WTC11 (cell line): ENCODE data around the gene APMAP. TPM values are rescaled to one million over a fixed set of nuclear protein-coding genes. Genes with fewer than 3 reads are reported as not detected.

Experiments
- ATAC-seq: fragments of 200-7000 bp; cut with Tn5 transposase; 2 replicates; pipeline ENCODE4 v1.10.0; 2021; ENCODE audit warnings: mild to moderate bottlenecking, moderate library complexity
- CTCF ChIA-PET: fragments of 300-600 bp; sonication (Branson Sonifier 250); formaldehyde crosslinking; loops from one replicate; lab custom pipeline; 2021; ENCODE audit warnings: antibody characterized with exemption; lab: Charles Lee
- POLR2A ChIA-PET: fragments of 350-600 bp; sonication (Branson Sonifier 250); formaldehyde crosslinking; loops from one replicate; lab custom pipeline; 2021; ENCODE audit warnings: antibody characterized with exemption; lab: Charles Lee
- DNase-seq: peaks from one replicate; pipeline ENCODE4 v3.0.0; 2021; ENCODE audit warnings: low spot score
- H3K27ac Mint-ChIP-seq: 2 replicates; pipeline ENCODE4 v1.8.0; 2021; ENCODE audit warnings: mixed read lengths
- H3K27me3 Mint-ChIP-seq: 2 replicates; pipeline ENCODE4 v1.8.0; 2021; ENCODE audit warnings: low read depth, mild to moderate bottlenecking, moderate library complexity, mixed read lengths
- H3K36me3 Mint-ChIP-seq: 2 replicates; pipeline ENCODE4 v1.8.0; 2021; ENCODE audit warnings: mixed read lengths
- H3K4me1 Mint-ChIP-seq: 2 replicates; pipeline ENCODE4 v1.8.0; 2022; ENCODE audit warnings: mixed read lengths
- H3K4me3 Mint-ChIP-seq: 2 replicates; pipeline ENCODE4 v1.8.0; 2021; ENCODE audit warnings: mild to moderate bottlenecking, moderate library complexity, mixed read lengths
- H3K9me3 Mint-ChIP-seq: 2 replicates; pipeline ENCODE4 v1.8.0; 2021; ENCODE audit warnings: mixed read lengths
- EMX1 ChIP-seq: fragments of 250-450 bp; sonication (Bioruptor Pico); IDR thresholded peaks from 2 replicates; pipeline ENCODE4 v1.8.0; 2021; ENCODE audit warnings: mild to moderate bottlenecking
- JUN ChIP-seq: sonication (generic); formaldehyde crosslinking; IDR thresholded peaks from 2 replicates; pipeline ENCODE4 v1.8.0; 2023; ENCODE audit warnings: mild to moderate bottlenecking, missing genetic modification reagents
- NFE2L1 ChIP-seq: sonication (generic); formaldehyde crosslinking; IDR thresholded peaks from 2 replicates; pipeline ENCODE4 v1.8.1; 2023; ENCODE audit warnings: missing genetic modification reagents
- PRRX2 ChIP-seq: fragments of 250-450 bp; sonication (Bioruptor Pico); IDR thresholded peaks from 2 replicates; pipeline ENCODE4 v1.8.0; 2021; ENCODE audit warnings: mild to moderate bottlenecking
- RELA ChIP-seq: sonication (generic); formaldehyde crosslinking; IDR thresholded peaks from 2 replicates; pipeline ENCODE4 v1.8.1; 2022; ENCODE audit warnings: missing genetic modification reagents, mild to moderate bottlenecking, borderline replicate concordance
- ZNF416 ChIP-seq: fragments of 250-450 bp; sonication (Bioruptor Pico); IDR thresholded peaks from 2 replicates; pipeline ENCODE4 v1.9.0; 2021; ENCODE audit warnings: mild to moderate bottlenecking, inconsistent platforms
- ZNF423 ChIP-seq: fragments of 250-450 bp; sonication (Bioruptor Pico); IDR thresholded peaks from 2 replicates; pipeline ENCODE4 v2.1.2; 2022; ENCODE audit warnings: mild to moderate bottlenecking, moderate library complexity
- ZNF671 ChIP-seq: fragments of 250-450 bp; sonication (Bioruptor Pico); IDR thresholded peaks from 2 replicates; pipeline ENCODE4 v1.8.0; 2021; ENCODE audit warnings: mild to moderate bottlenecking
- total RNA-seq: library from RNA; stranded (reverse); gene quantifications from 3 replicates; pipeline ENCODE4 v1.2.3, GENCODE V29; 2021
- TF ChIP-seq, protein P1 (sequence below): sonication (generic); formaldehyde crosslinking; IDR thresholded peaks from 2 replicates; pipeline ENCODE4 v1.8.1; 2023; ENCODE audit warnings: mild to moderate bottlenecking, moderate library complexity, missing genetic modification reagents
- TF ChIP-seq, protein P2 (sequence below): sonication (generic); formaldehyde crosslinking; IDR thresholded peaks from 2 replicates; pipeline ENCODE4 v1.8.1; 2022; ENCODE audit warnings: mild to moderate bottlenecking, moderate library complexity, missing genetic modification reagents
- TF ChIP-seq, protein P3 (sequence below): sonication (generic); formaldehyde crosslinking; IDR thresholded peaks from 2 replicates; pipeline ENCODE4 v1.8.0; 2023; ENCODE audit warnings: missing genetic modification reagents, mild to moderate bottlenecking, borderline replicate concordance
- TF ChIP-seq, protein P4 (sequence below): sonication (generic); formaldehyde crosslinking; IDR thresholded peaks from 2 replicates; pipeline ENCODE4 v1.8.1; 2023; ENCODE audit warnings: mild to moderate bottlenecking, missing genetic modification reagents, moderate library complexity
- TF ChIP-seq, protein P5 (sequence below): fragments of 250-450 bp; sonication (Bioruptor Pico); IDR thresholded peaks from 2 replicates; pipeline ENCODE4 v1.9.0; 2021; ENCODE audit warnings: mild to moderate bottlenecking
- TF ChIP-seq, protein P6 (sequence below): sonication (generic); formaldehyde crosslinking; IDR thresholded peaks from 2 replicates; pipeline ENCODE4 v1.8.0; 2022; ENCODE audit warnings: mild to moderate bottlenecking, missing genetic modification reagents
- TF ChIP-seq, protein P7 (sequence below): sonication (generic); formaldehyde crosslinking; IDR thresholded peaks from 2 replicates; pipeline ENCODE4 v1.8.1; 2022; ENCODE audit warnings: missing genetic modification reagents, borderline replicate concordance
- TF ChIP-seq, protein P8 (sequence below): sonication (generic); formaldehyde crosslinking; IDR thresholded peaks from 2 replicates; pipeline ENCODE4 v1.8.0; 2023; ENCODE audit warnings: mild to moderate bottlenecking, missing genetic modification reagents

The APMAP gene
- total RNA-seq, 1 experiment from 2014 or later = 55.3 TPM

DNA sequence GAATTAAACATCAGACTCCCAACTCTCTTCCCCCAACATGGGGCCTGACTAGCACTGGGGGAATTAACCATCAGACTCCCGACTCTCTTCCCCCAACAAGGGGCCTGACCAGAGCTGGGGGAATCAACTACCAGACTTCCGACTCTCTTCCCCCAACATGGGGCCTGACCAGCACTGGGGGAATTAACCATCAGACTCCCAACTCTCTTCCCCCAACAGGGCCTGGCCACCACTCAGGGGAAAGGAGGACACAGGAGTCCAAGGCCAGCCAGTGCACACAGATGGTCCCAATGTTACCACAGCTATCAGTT is 30.4 kb downstream of the APMAP start:
- TF ChIP-seq, protein P1, sequence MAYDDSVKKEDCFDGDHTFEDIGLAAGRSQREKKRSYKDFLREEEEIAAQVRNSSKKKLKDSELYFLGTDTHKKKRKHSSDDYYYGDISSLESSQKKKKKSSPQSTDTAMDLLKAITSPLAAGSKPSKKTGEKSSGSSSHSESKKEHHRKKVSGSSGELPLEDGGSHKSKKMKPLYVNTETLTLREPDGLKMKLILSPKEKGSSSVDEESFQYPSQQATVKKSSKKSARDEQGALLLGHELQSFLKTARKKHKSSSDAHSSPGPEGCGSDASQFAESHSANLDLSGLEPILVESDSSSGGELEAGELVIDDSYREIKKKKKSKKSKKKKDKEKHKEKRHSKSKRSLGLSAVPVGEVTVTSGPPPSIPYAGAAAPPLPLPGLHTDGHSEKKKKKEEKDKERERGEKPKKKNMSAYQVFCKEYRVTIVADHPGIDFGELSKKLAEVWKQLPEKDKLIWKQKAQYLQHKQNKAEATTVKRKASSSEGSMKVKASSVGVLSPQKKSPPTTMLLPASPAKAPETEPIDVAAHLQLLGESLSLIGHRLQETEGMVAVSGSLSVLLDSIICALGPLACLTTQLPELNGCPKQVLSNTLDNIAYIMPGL = no peak
- no peak for TF ChIP-seq ZNF423 (CRISPR knock-in tag)
- TF ChIP-seq, protein P2, sequence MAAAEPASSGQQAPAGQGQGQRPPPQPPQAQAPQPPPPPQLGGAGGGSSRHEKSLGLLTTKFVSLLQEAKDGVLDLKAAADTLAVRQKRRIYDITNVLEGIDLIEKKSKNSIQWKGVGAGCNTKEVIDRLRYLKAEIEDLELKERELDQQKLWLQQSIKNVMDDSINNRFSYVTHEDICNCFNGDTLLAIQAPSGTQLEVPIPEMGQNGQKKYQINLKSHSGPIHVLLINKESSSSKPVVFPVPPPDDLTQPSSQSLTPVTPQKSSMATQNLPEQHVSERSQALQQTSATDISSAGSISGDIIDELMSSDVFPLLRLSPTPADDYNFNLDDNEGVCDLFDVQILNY (CRISPR knock-in tag) = no peak
- TF ChIP-seq, protein P3, sequence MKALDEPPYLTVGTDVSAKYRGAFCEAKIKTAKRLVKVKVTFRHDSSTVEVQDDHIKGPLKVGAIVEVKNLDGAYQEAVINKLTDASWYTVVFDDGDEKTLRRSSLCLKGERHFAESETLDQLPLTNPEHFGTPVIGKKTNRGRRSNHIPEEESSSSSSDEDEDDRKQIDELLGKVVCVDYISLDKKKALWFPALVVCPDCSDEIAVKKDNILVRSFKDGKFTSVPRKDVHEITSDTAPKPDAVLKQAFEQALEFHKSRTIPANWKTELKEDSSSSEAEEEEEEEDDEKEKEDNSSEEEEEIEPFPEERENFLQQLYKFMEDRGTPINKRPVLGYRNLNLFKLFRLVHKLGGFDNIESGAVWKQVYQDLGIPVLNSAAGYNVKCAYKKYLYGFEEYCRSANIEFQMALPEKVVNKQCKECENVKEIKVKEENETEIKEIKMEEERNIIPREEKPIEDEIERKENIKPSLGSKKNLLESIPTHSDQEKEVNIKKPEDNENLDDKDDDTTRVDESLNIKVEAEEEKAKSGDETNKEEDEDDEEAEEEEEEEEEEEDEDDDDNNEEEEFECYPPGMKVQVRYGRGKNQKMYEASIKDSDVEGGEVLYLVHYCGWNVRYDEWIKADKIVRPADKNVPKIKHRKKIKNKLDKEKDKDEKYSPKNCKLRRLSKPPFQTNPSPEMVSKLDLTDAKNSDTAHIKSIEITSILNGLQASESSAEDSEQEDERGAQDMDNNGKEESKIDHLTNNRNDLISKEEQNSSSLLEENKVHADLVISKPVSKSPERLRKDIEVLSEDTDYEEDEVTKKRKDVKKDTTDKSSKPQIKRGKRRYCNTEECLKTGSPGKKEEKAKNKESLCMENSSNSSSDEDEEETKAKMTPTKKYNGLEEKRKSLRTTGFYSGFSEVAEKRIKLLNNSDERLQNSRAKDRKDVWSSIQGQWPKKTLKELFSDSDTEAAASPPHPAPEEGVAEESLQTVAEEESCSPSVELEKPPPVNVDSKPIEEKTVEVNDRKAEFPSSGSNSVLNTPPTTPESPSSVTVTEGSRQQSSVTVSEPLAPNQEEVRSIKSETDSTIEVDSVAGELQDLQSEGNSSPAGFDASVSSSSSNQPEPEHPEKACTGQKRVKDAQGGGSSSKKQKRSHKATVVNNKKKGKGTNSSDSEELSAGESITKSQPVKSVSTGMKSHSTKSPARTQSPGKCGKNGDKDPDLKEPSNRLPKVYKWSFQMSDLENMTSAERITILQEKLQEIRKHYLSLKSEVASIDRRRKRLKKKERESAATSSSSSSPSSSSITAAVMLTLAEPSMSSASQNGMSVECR = no peak
- no peak for TF ChIP-seq EMX1 (CRISPR knock-in tag)
- CTCF ChIA-PET = no interaction called here
- Mint-ChIP-seq H3K4me1 (no peaks in the 10 kb centered on the region), H3K36me3 (peaks cover 25% of the 10 kb centered on the region), H3K27me3 (no peaks in the 10 kb centered on the region), H3K4me3 (no peak overlapping the region), H3K9me3 (no peaks in the 10 kb centered on the region), H3K27ac (no peak overlapping the region)
- ATAC-seq (no peak), DNase-seq (no peak)
- POLR2A ChIA-PET = no interaction called here

DNA sequence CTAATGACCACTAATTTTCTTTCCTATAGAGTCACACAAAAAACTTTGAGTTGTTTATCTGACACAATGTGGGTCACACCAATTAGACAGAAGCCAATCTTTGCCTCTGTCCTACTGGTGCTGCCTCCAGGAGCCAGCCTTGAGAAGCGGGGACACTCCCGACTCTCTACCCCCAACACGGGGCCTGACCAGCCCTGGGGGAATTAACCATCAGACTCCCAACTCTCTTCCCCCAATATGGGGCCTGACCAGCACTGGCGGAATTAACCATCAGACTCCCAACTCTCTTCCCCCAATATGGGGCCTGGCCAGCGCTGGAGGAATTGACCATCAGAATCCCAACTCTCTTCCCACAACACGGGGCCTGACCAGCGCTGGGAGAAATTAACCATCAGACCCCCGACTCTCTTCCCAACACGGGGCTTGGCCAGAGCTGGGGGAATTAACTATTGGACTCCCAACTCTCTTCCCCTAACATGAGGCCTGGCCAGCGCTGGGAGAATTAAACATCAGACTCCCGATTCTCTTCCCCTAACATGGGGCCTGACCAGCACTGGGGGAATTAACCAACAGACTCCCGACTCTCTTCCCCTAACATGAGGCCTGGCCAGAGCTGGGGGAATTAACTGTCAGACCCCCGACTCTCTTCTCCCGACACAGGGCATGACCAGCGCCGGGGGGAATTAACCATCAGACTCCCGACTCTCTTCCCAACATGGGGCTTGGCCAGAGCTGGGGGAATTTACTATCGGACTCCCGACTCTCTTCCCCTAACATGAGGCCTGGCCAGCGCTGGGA is 31.0 kb downstream of the APMAP start:
- no peak overlapping the region for H3K4me3 Mint-ChIP-seq
- H3K27me3 Mint-ChIP-seq = no peaks in the 10 kb centered on the region
- no peaks in the 10 kb centered on the region for H3K9me3 Mint-ChIP-seq
- no peak for TF ChIP-seq JUN (CRISPR knock-in tag)
- TF ChIP-seq, protein P4, sequence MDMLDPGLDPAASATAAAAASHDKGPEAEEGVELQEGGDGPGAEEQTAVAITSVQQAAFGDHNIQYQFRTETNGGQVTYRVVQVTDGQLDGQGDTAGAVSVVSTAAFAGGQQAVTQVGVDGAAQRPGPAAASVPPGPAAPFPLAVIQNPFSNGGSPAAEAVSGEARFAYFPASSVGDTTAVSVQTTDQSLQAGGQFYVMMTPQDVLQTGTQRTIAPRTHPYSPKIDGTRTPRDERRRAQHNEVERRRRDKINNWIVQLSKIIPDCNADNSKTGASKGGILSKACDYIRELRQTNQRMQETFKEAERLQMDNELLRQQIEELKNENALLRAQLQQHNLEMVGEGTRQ (CRISPR knock-in tag) = no peak
- TF ChIP-seq, protein P5, sequence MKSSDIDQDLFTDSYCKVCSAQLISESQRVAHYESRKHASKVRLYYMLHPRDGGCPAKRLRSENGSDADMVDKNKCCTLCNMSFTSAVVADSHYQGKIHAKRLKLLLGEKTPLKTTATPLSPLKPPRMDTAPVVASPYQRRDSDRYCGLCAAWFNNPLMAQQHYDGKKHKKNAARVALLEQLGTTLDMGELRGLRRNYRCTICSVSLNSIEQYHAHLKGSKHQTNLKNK = no peak
- CTCF ChIA-PET = no interaction called here
- no peak for ATAC-seq
- POLR2A ChIA-PET = no interaction called here
- no peak for DNase-seq
- peaks cover 25% of the 10 kb centered on the region for H3K36me3 Mint-ChIP-seq
- H3K27ac Mint-ChIP-seq = no peak overlapping the region
- H3K4me1 Mint-ChIP-seq = no peaks in the 10 kb centered on the region

DNA sequence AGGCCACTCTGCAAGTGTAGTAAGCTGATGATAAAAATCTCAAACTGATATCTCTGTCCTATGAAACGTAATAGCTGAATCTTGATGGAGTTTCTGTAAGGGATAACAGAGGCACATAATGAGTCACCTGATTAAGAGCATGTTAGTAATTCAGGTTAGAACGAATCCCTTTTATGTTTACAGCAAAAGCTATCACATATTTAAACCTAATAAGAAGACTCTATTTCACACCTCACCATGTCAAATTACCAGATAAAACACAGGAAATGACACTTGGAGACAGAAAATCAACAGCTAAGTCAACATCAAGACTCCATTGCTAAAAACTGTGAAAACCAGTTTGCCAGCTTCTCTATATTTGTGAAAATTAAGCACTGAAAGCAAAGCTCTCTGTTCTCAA is 31.7 kb downstream of the APMAP start:
- CTCF ChIA-PET = no interaction called here
- POLR2A ChIA-PET = no interaction called here
- peaks cover 21% of the 10 kb centered on the region for H3K36me3 Mint-ChIP-seq
- TF ChIP-seq RELA (CRISPR knock-in tag) = no peak
- TF ChIP-seq PRRX2 (CRISPR knock-in tag) = no peak
- TF ChIP-seq, protein P6, sequence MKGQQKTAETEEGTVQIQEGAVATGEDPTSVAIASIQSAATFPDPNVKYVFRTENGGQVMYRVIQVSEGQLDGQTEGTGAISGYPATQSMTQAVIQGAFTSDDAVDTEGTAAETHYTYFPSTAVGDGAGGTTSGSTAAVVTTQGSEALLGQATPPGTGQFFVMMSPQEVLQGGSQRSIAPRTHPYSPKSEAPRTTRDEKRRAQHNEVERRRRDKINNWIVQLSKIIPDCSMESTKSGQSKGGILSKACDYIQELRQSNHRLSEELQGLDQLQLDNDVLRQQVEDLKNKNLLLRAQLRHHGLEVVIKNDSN (CRISPR knock-in tag) = no peak
- TF ChIP-seq, protein P7, sequence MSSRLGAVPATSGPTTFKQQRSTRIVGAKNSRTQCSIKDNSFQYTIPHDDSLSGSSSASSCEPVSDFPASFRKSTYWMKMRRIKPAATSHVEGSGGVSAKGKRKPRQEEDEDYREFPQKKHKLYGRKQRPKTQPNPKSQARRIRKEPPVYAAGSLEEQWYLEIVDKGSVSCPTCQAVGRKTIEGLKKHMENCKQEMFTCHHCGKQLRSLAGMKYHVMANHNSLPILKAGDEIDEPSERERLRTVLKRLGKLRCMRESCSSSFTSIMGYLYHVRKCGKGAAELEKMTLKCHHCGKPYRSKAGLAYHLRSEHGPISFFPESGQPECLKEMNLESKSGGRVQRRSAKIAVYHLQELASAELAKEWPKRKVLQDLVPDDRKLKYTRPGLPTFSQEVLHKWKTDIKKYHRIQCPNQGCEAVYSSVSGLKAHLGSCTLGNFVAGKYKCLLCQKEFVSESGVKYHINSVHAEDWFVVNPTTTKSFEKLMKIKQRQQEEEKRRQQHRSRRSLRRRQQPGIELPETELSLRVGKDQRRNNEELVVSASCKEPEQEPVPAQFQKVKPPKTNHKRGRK (CRISPR knock-in tag) = no peak
- no peak for TF ChIP-seq ZNF423 (CRISPR knock-in tag)
- TF ChIP-seq ZNF671 (CRISPR knock-in tag) = no peak
- no peak for TF ChIP-seq ZNF416
- TF ChIP-seq, protein P8, sequence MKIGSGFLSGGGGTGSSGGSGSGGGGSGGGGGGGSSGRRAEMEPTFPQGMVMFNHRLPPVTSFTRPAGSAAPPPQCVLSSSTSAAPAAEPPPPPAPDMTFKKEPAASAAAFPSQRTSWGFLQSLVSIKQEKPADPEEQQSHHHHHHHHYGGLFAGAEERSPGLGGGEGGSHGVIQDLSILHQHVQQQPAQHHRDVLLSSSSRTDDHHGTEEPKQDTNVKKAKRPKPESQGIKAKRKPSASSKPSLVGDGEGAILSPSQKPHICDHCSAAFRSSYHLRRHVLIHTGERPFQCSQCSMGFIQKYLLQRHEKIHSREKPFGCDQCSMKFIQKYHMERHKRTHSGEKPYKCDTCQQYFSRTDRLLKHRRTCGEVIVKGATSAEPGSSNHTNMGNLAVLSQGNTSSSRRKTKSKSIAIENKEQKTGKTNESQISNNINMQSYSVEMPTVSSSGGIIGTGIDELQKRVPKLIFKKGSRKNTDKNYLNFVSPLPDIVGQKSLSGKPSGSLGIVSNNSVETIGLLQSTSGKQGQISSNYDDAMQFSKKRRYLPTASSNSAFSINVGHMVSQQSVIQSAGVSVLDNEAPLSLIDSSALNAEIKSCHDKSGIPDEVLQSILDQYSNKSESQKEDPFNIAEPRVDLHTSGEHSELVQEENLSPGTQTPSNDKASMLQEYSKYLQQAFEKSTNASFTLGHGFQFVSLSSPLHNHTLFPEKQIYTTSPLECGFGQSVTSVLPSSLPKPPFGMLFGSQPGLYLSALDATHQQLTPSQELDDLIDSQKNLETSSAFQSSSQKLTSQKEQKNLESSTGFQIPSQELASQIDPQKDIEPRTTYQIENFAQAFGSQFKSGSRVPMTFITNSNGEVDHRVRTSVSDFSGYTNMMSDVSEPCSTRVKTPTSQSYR (CRISPR knock-in tag) = no peak
- no peak for TF ChIP-seq NFE2L1 (CRISPR knock-in tag)

More for the DNA sequence above, 31.7 kb downstream of the APMAP start:
- no peak for DNase-seq
- Mint-ChIP-seq H3K27me3 (no peaks in the 10 kb centered on the region), H3K4me1 (no peaks in the 10 kb centered on the region), H3K9me3 (no peaks in the 10 kb centered on the region), H3K27ac (no peak overlapping the region), H3K4me3 (no peak overlapping the region)
- no peak for ATAC-seq
